NCI-H345 treated with DMSO at 0.1 percent for 48 hours (cell line): ENCODE measurements around the gene MAP3K12.
"Not testable (repeated sequence)": the region's sequence is repeated elsewhere in the genome, so short reads cannot be mapped to it uniquely, and the experiment has no call there.

Experiments
- DNase-seq: peaks from one replicate; lab custom pipeline; 2025; ENCODE audit not compliant: unreplicated experiment; lab: John Stamatoyannopoulos, UW

MAP3K12 gene, protein sequence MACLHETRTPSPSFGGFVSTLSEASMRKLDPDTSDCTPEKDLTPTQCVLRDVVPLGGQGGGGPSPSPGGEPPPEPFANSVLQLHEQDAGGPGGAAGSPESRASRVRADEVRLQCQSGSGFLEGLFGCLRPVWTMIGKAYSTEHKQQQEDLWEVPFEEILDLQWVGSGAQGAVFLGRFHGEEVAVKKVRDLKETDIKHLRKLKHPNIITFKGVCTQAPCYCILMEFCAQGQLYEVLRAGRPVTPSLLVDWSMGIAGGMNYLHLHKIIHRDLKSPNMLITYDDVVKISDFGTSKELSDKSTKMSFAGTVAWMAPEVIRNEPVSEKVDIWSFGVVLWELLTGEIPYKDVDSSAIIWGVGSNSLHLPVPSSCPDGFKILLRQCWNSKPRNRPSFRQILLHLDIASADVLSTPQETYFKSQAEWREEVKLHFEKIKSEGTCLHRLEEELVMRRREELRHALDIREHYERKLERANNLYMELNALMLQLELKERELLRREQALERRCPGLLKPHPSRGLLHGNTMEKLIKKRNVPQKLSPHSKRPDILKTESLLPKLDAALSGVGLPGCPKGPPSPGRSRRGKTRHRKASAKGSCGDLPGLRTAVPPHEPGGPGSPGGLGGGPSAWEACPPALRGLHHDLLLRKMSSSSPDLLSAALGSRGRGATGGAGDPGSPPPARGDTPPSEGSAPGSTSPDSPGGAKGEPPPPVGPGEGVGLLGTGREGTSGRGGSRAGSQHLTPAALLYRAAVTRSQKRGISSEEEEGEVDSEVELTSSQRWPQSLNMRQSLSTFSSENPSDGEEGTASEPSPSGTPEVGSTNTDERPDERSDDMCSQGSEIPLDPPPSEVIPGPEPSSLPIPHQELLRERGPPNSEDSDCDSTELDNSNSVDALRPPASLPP

DNA sequence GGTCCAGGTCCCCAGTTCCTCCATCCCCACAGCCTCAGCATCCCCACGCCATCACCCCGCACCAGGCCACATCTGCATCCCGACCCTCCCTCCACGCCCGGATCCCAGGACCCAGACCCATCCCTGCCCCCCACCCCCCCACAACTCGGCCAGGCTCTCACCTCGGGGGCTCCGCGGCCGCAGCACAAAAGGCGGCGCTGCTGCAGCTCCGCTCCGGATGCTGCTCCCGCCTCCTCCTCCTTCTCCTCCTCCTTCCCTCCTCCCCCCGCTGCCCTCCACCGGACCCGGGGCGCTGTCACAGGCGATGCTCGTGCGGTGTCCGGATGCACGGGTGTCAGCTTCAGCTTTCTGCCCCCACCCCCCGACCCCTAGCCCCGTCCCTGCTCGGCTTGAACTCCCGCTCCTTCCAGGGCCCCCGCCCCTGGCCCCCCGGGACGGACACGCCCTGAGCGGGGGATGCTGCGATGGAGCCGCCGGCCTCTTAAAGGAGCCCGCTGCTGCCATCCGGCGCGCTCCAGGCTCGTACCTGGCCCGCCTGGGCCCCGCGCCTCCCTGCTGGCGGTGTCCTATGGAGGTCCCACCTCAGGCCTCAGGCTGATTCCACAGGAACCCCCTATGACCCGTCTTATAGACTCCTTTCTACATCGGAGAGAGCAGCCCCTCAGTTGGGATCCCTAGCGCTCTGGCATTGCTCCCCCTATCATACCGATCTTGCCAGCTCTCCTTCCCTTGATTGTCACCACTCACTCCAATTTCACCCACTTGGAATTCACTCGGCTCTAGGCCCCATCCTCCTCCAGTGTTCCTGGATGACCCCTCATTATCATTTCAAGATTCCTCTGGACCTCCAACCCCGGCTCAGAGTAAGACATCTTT lies at the start of gene MAP3K12:
Gene MAP3K12, minus strand, starts transcription at position 193 of the 876 bp plus-strand sequence. CDS start 12,067 bp downstream, outside the sequence.
- peak; percentile 55 for DNase-seq

DNA sequence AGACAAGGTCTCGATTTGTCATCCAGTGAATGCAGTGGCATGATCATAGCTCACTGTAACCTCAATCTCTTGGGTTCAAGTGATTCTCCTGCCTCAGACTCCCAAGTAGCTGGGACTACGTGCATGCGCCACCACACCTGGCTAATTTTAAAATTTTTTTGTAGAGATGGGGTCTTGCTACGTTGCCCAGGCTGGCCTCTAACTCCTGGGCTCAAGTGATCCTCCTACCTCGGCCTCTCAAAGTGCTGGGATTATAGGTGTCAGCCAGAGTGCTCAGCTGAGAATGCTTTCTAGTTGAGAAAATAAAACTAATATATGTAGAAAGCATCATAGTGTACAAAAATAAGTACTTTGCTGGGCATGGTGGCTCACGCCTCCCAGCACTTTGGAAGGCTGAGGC lies 49.1 kb upstream of the MAP3K12 start:
- not testable (repeated sequence) for DNase-seq

DNA sequence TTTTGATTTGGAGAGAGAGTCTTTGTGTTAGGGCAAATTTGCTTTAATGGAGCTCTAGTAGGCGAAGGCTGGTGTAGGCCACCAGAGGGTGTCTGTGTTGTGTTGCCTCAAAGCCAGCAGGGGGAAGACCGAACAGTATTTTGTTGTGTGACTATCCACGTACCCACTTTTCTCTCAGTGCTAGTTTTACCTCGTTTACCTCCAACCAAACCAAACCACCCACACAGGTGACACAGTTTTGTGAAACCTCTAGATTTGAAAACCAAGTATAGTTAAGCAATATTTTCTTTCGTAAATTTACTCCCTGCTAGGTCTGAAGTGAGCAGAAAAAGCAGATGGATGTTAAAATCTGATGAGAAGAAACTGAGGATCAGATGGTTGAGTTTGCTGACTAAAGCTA lies 44.3 kb upstream of the MAP3K12 start:
- peak; percentile 6 for DNase-seq

DNA sequence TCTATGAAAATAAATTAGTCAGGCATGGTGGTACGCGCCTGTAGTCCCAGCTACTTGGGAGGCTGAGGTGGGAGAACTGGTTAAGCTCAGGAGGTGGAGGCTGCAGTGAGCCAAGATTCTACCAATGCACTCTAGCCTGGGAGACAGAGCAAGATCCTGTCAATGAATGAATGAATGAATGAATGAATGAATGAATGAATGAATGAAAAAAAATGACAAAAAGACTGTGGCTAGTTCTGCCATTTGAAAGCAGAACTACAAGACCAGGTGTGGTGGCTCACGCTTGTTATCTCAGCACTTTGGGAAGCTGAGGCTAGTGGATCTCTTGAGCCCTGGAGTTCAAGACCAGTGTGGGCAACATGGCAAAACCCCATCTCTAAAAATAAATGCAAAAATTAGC lies 40.3 kb upstream of the MAP3K12 start:
- no peak for DNase-seq

DNA sequence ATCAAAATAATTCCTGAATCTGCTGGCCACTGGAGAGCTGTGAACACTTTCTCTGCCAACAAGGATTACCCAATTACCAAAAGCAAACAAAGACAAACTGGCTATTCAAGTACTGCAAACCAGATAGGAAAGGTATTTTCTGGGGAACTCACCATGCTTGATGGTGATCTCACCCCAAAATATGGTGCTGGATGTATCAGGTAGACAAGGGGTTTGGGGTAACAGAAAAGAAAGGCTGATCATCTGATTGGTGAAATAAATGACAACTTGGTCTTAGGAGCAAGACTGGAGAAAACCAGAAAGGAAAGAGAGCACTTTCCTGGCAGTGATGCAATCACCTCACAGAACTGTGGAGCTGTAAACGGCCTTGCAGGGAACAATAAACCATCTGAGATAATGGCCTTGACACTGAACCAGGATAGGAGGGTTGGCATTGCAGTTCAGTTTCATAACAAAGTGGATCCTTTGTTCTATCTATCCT lies 39.0 kb upstream of the MAP3K12 start:
- no peak for DNase-seq

DNA sequence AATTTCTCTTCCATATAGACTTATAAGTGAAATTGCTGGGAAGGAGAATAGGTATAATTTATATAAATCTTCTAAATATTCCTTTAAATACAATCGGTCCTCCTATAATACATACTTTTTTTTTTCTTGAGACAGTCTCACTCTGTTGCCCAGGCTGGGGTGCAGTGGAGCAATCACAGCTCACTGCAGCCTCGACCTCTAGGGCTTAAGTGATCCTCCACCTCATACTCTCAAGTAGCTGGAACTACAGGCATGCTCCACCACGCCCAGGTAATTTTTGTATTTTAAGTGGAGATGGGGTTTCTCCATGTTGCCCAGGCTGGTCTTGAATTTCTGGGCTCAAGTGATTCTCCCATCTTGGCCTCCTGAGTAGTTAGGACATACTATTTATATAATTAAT lies 37.7 kb upstream of the MAP3K12 start:
- DNase-seq = no peak

DNA sequence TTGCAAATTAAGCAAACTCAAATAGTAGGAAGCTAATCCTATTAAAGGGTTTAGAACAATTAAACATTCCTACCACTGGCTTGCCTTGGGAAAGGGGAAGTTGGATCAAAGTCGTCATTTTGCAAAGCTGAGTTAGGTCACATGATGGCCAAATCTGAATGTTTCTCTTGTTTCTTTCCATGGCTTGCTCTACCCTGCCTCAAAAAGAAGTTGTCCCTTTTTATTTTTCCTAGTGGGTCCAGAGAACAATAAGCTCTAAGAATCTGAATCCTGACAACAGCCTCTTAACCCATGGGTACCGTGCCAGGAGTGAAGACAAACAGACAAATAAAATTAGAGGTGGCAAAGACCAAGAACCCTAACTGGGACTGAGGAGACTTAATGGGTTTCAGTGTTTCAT lies 34.2 kb upstream of the MAP3K12 start:
- DNase-seq = no peak

DNA sequence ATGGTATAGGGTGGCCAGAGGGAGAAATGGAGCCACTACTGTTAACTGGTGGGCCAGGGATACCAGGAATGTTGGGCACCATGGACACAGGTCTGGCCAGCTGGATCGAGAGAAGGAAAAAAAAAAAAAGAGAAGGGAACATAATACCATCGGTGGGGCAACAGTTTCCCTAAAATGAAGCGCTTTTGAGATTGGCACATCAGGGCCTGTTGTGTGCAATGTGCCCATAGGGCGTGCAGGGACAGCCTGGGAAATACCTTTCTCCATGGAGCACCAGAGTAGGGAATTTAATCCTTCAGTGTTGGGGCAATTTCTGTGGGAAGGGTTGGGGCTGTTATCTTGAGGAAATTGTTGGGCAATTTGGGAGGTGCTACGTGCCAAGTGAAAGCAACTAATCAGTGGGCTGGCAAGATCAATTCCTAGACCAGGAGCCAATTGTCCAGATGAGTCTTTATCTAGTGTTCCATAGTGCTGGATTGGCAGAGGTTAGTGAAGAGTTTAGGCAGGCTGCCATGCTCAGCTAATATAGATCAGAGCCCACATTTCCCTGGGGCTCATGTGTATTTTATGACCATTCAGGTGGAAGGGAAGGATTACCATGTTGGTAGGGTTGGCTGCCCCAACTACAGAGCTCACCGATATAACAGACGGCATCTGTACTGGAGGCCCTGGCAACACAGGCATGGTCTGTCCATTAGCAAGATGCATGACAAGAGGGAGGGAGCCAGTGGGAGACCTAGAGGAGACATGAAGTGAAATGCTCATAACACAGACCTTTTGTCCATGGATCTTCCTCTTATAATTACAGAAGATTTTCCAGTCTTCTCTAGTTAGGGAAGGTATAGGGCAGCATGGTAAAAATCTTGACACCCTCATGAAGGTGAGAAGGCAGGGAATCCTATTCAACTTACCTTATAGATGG lies 33.5 kb upstream of the MAP3K12 start:
- DNase-seq = no peak

DNA sequence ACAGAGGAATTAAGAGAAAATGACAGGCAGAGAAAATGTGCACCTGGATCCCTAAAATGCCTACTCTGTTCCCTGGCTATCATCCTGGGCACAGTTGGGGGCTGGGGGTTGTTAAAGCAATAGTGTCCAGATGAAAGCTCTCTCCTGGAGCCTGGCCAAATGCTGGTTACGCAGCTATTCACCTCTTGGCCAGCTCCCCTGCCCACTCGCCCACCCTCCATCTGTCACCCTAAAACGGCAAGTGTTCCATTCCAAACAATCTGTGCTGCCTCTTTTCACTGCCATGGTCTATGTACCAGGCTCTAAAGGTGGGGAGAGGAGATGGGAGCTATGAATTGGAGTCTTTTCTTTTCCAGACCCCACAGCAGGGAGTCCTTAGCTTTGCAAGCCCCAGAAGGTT lies 32.8 kb upstream of the MAP3K12 start:
- DNase-seq = no peak

DNA sequence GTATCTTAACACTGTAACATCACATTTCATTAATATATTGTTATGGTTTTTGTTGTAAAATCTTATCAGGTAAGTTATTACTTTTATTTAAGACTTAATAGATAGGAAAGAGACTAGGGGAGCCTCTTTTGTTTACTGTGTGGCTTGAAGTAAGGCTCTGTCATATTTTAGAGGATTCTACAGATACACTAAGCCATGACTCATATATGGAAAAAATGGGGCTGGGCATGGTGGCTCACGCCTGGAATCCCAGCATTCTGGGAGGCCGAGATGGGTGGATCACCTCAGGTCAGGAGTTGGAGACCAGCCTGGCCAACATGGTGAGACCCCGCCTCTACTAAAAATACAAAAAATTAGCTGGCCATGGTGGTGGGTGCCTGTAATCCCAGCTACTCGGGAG lies 31.7 kb upstream of the MAP3K12 start:
- no peak for DNase-seq

DNA sequence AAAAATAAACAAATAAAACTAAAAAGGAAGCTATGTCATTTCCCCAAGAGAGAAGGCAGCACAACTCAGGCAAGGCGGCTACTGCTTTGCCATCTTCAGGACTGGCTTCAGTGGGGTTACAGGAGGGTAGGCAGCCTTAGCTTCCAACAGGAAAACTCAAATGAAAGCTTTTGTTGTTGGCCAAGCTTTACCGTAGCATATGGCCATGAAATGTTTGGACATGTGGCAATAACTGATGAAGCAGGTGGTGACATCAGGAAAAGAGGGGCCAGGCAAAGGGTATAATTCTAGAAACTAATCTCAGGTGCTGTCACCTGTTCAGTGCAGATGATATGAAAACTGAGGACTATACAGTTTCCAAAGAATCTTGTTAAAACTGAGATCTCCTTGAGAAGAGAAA lies 30.8 kb upstream of the MAP3K12 start:
- DNase-seq = no peak

DNA sequence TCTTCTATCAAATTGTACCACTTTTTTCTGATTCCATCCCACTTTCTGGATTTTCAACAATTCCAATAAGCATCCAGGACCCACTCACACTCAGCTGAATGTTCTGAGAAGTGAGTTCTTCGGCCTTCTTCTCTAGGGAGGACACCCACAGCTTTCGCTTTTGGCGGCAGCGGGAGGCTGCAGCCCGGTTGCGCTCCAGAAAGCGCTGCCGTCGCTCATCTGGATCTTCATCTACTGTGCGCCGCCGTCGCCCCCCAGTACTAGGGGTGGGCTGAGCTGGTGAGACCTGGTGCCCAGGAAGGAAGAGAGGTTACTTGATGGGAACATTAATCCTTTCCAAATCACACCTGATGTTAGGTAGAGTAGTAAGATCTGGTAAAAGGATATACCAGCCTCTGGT lies 25.2 kb upstream of the MAP3K12 start:
- no peak for DNase-seq

DNA sequence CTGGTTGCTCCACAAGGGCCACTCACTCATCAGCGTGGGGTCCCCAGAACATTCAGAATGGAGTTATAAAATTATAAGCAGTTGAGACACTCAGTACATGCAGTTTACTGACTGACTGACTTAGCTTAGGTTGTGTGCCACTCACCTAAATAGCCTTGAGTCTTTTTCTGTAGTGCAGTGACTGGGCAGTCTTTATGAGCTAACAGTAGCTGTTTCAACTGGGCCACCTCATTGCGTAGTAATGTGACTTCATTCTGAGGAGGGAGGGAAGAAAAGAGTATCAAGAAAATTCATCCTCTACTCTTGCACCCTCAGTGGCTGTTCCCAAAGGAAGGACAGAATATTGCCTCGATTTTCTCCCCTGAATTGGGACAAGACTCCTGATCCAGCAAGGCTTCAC lies 23.9 kb upstream of the MAP3K12 start:
- DNase-seq = no peak

DNA sequence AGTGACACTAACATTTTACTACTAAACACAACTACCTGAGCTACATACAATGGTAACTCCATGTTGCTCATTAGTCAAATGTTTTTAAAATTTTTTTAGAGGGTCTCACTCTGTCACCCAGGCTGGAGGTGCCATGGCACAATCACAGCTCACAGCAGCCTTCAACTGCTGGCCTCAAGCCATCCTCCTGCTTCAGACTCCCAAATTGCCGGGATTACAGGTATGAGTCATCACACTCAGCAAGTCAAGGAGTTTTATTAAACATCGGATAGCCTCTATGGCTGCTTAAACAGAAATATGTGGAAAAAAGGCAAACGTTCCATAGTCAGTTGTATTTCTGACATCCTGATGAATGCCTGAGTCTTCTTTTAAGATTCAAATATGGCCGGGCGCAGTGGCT lies 19.1 kb upstream of the MAP3K12 start:
- DNase-seq = no peak

DNA sequence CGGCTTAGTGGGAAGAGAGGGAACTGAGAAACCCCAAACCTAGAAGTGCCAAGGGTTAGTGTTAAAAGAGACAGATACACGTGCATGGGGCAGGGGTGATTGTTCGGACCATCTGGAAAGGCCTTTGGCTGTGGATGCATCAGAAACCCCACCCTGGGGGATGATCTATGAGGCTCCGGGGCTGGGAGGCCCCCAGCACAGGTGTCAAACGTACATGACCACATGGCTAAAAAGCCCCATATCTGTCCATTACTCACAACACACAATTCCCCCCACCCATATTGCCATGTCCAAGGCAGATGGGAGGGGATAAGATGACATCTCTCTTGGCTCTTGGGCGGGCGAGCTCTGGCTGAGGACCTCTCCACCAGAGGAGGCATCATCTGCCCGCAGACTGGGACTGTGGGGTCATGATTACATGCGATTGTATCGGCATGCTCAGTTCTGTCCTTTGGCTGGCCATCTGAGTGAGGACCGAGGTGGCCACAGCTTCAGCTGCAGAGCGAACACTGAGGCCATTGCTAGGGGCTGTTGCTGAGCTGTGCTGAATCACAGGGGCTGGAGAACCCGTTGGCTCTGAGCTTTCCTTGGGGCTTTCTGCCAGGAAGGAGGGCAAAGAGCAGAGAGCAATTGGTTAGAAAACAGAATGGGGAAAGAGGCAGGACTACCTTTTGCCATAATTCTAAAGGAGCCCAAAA lies 17.6 kb upstream of the MAP3K12 start:
- no peak for DNase-seq

DNA sequence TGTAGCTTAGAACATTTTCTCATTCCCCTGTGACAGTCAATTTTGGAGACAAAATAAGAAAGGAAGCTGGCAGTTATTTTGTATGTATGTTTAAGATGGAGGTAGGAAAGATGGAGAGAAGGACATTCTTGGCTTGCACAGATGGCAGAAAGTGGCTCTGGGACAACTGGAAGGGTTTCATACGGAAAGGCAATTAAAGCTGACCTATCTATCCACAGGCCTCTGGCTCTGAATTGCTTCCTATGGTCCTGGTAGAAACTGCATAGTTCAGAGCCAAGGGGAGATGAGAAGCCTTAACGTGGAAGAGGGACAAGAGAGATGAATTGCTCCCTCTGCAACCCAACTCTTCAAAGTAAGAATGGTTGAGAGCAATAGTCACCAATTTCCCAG lies 16.0 kb upstream of the MAP3K12 start:
- DNase-seq = no peak

DNA sequence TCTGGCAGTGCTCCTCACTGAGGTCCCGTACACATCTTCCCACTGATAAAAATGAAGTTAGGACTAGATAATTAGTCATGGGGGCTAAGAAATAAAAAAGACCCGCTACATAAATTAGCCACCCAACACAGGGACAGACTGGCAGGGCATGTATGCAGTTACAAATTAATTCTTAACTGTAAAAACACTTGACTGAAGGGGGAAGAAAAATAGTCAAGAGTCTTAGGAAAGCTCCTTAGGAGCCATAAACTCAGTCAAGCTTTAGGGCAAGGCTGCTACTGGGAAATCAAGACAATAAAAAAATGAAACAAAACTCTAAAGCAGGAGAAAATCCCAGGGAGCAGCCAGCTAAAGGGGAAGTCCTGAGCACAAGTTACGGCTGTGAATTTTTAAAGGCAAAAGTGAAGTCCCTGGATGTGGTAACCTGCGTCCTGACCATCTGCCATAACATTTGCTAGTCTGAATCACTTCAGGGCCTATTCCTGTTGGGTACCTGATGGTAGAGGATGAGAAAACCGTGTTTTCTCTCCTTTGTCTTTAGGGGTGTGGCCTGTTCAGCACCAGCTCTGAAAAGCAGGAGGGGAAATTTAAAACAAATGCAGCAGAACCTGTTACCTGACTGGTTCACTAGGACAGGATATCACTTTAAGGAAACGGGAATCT lies 15.5 kb upstream of the MAP3K12 start:
- DNase-seq = no peak

DNA sequence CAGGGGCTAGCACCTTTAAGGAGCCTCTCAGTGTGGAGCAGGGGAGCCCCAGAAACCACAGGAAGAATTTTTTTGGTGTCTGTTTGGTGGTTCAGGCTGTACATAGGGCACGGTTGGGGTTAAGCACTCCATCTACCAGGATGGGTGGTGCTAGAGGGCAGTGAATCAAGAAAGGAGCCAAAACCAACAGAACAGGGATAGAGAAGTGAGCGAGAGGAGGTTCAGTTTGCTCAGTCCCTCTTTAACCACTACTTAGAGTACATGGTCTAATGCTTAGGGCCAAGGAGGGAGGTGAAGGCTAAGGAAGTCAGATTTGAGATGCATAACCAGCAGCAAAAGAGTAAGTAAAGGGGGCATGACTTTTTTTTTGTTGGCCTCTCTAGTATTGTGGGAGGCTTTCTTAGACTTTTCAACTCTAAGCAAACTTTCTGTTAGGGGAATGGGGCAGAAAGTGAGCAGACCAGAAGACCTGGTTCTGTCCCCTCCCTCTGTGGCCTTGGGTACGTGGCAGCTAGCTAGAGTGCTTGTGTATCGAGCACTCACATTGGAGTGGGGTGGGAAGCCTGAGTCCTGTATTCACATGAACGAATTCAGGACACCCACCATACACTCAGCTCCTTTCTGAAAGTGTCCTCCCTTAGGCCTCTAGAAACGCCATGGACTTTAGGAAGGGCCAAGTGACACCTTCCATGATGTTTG lies 14.6 kb upstream of the MAP3K12 start:
- DNase-seq = no peak
